Ectodermal cell (in vitro differentiated cells): ENCODE results near the gene ADARB1.

Experiments
- H3K27ac ChIP-seq: 2 replicates; pipeline ENCODE4 v1.7.0; 2013; ENCODE audit warnings: mild to moderate bottlenecking, low read depth, low read length; ENCODE audit not compliant: insufficient read depth, poor library complexity, severe bottlenecking
- H3K27me3 ChIP-seq: 2 replicates; pipeline ENCODE4 v1.7.0; 2013; ENCODE audit warnings: mild to moderate bottlenecking, low read length; ENCODE audit not compliant: insufficient read depth, control insufficient read depth, poor library complexity, severe bottlenecking
- H3K36me3 ChIP-seq: one replicate; pipeline ENCODE4 v1.7.0; 2013; ENCODE audit warnings: low read length; ENCODE audit not compliant: control insufficient read depth, insufficient read depth
- H3K4me1 ChIP-seq: one replicate; pipeline ENCODE4 v1.7.0; 2013; ENCODE audit warnings: low read length; ENCODE audit not compliant: control insufficient read depth, insufficient read depth
- H3K4me3 ChIP-seq: 2 replicates; pipeline ENCODE4 v1.7.0; 2013; ENCODE audit warnings: low read depth, low read length, control low read depth; ENCODE audit not compliant: insufficient read depth
- H3K9me3 ChIP-seq: 2 replicates; pipeline ENCODE4 v1.7.0; 2013; ENCODE audit warnings: mild to moderate bottlenecking, low read length, moderate library complexity; ENCODE audit not compliant: control insufficient read depth
- WGBS, 2 experiments: methylation state at CpG; one replicate each; pipeline ENCODE4 v1.1.7; 2013; ENCODE audit warnings: missing lambda C conversion rate in 2 of 2; 5-methylcytosine and 5-hydroxymethylcytosine counted together

Gene ADARB1

GRCh38 chr21:45031571-45032191 is 42.7 kb upstream of the ADARB1 start:
- Histone ChIP-seq H3K9me3 (no peaks in the 10 kb centered on the region), H3K4me3 (no peak overlapping the region), H3K27me3 (peaks cover 25% of the 10 kb centered on the region), H3K27ac (no peak overlapping the region), H3K36me3 (no peaks in the 10 kb centered on the region), H3K4me1 (peaks cover 31% of the 10 kb centered on the region)
- 48 to 52% methylated on average over 23 of the region's 23 CpGs for WGBS, 2 experiments

GRCh38 chr21:45032332-45032731 is 42.0 kb upstream of the ADARB1 start:
- Histone ChIP-seq H3K4me1 (peaks cover 31% of the 10 kb centered on the region), H3K36me3 (no peaks in the 10 kb centered on the region), H3K27me3 (peaks cover 25% of the 10 kb centered on the region), H3K9me3 (no peaks in the 10 kb centered on the region), H3K4me3 (no peak overlapping the region), H3K27ac (no peak overlapping the region)
- 92 to 94% methylated on average over 21 of the region's 21 CpGs for WGBS, 2 experiments

GRCh38 chr21:45032977-45033710 is 41.2 kb upstream of the ADARB1 start:
- H3K27me3 ChIP-seq = peaks cover 25% of the 10 kb centered on the region
- no peaks in the 10 kb centered on the region for H3K9me3 ChIP-seq
- H3K4me3 ChIP-seq = no peak overlapping the region
- no peak overlapping the region for H3K27ac ChIP-seq
- H3K36me3 ChIP-seq = no peaks in the 10 kb centered on the region
- peaks cover 31% of the 10 kb centered on the region for H3K4me1 ChIP-seq
- WGBS, 2 experiments = 81 to 82% methylated on average over 35 of the region's 35 CpGs

GRCh38 chr21:45033791-45034555 is 40.4 kb upstream of the ADARB1 start:
- Histone ChIP-seq H3K9me3 (no peaks in the 10 kb centered on the region), H3K4me1 (peaks cover 31% of the 10 kb centered on the region), H3K4me3 (no peak overlapping the region), H3K27me3 (peaks cover 25% of the 10 kb centered on the region), H3K36me3 (no peaks in the 10 kb centered on the region), H3K27ac (no peak overlapping the region)
- 92 to 94% methylated on average over 21 of the region's 21 CpGs for WGBS, 2 experiments

GRCh38 chr21:45034556-45035476 is 39.6 kb upstream of the ADARB1 start:
- no peak overlapping the region for H3K4me3 ChIP-seq
- H3K27ac ChIP-seq = no peak overlapping the region
- WGBS, 2 experiments = 94 to 95% methylated on average over 23 of the region's 23 CpGs
- H3K36me3 ChIP-seq = no peaks in the 10 kb centered on the region
- no peaks in the 10 kb centered on the region for H3K9me3 ChIP-seq
- peaks cover 22% of the 10 kb centered on the region for H3K27me3 ChIP-seq
- H3K4me1 ChIP-seq = peaks cover 23% of the 10 kb centered on the region

GRCh38 chr21:45035477-45035848 is 38.9 kb upstream of the ADARB1 start:
- Histone ChIP-seq H3K27ac (no peak overlapping the region), H3K9me3 (no peaks in the 10 kb centered on the region), H3K27me3 (peaks cover 16% of the 10 kb centered on the region), H3K36me3 (no peaks in the 10 kb centered on the region), H3K4me3 (no peak overlapping the region), H3K4me1 (peaks cover 17% of the 10 kb centered on the region)
- 92% methylated on average over 8 of the region's 8 CpGs for WGBS, 2 experiments

GRCh38 chr21:45036630-45037029 is 37.8 kb upstream of the ADARB1 start:
- WGBS, 2 experiments = 86 to 97% methylated on average over 1 of the region's 1 CpG
- H3K27ac ChIP-seq = no peak overlapping the region
- H3K4me1 ChIP-seq = peaks cover 5% of the 10 kb centered on the region
- H3K27me3 ChIP-seq = peaks cover 4% of the 10 kb centered on the region
- H3K4me3 ChIP-seq = no peak overlapping the region
- H3K36me3 ChIP-seq = no peaks in the 10 kb centered on the region
- H3K9me3 ChIP-seq = no peaks in the 10 kb centered on the region

GRCh38 chr21:45037986-45038385 is 36.4 kb upstream of the ADARB1 start:
- no peaks in the 10 kb centered on the region for H3K9me3 ChIP-seq
- no peak overlapping the region for H3K4me3 ChIP-seq
- H3K27me3 ChIP-seq = no peaks in the 10 kb centered on the region
- WGBS, 2 experiments = 92 to 95% methylated on average over 7 to 9 of the region's 9 CpGs
- H3K36me3 ChIP-seq = no peaks in the 10 kb centered on the region
- H3K27ac ChIP-seq = no peak overlapping the region
- H3K4me1 ChIP-seq = no peaks in the 10 kb centered on the region

- Histone ChIP-seq H3K4me3 (no peak overlapping the region), H3K9me3 (no peaks in the 10 kb centered on the region), H3K27ac (no peak overlapping the region), H3K36me3 (no peaks in the 10 kb centered on the region), H3K4me1 (no peaks in the 10 kb centered on the region), H3K27me3 (no peaks in the 10 kb centered on the region)
- WGBS, 2 experiments = 95 to 96% methylated on average over 3 of the region's 3 CpGs
Observed at GRCh38 chr21:45039317-45040156, 34.8 kb upstream of the ADARB1 start.
